Measurements from ENCODE around the gene ILKAP. TPM values are rescaled to one million over a fixed set of nuclear protein-coding genes. Genes with fewer than 3 reads are reported as not detected.

Gene ILKAP
- total RNA-seq, 1 experiment from 2014 or later: 53.4 TPM

- Histone ChIP-seq H3K4me1 (ENCODE audit: control insufficient read depth in 1 of 2, insufficient read depth in 2 of 2, low read length in 2 of 2) (peaks cover 4 to 12% of the 10 kb centered on the region in 2 experiments; a peak in 3 of 4 replicates), H3K4me2 (ENCODE audit: low read length) (no peak overlapping the region), H3K9me2 (ENCODE audit: insufficient read depth) (no peaks in the 10 kb centered on the region), H3K27ac (ENCODE audit: low read depth, low read length) (no peak overlapping the region), H3K27me3 (ENCODE audit: insufficient read depth, low read length) (no peaks in the 10 kb centered on the region), H3K9me3 (ENCODE audit: control insufficient read depth in 1 of 2, insufficient read depth in 1 of 2, low read depth in 1 of 2, low read length in 2 of 2) (no peaks in the 10 kb centered on the region), H3K9ac (ENCODE audit: low read length) (no peak overlapping the region), H2AFZ (ENCODE audit: low read depth, low read length, poor library complexity, severe bottlenecking) (no peak overlapping the region), H3K36me3 (ENCODE audit: control insufficient read depth in 1 of 2, insufficient read depth in 2 of 2, low read length in 2 of 2) (no peaks in the 10 kb centered on the region), H3K4me3 (replicated peaks in 1 of 2; ENCODE audit: low read depth in 1 of 2, low read length in 2 of 2) (no peak overlapping the region), H4K20me1 (ENCODE audit: insufficient read depth) (no peaks in the 10 kb centered on the region), H3K79me2 (ENCODE audit: insufficient read depth, low read length) (no peaks in the 10 kb centered on the region)
- ChIA-PET CTCF (no interaction called here), POLR2A (no interaction called here), RAD21 (ENCODE audit: low non-redundant PET in 1 of 2, low total read pairs in 2 of 2, uncharacterized antibody in 2 of 2, unreplicated experiment in 2 of 2) (no interaction called here)
- no TSS peak for BruUV-seq (replicated peaks)
- DNase-seq (ENCODE audit: low read depth, low spot score) (no peak), ATAC-seq (no peak)
- TF ChIP-seq MAX (IDR thresholded peaks at IDR 0.05): no peak
- intact Hi-C loops (cut with micrococcal nuclease): no loop called here
Measured at GRCh38 chr2:238161291-238162051, 42.0 kb downstream of the ILKAP start.

- TF ChIP-seq RAD21 (IDR thresholded peaks at IDR 0.05; ENCODE audit: low read depth) (peak; percentile 26; the same call in 1 of the 2 replicates), CTCF (IDR thresholded peaks at IDR 0.05 in 2 of 3, conservative IDR thresholded peaks at IDR 0.05 in 1 of 3; ENCODE audit: borderline replicate concordance in 1 of 3, insufficient read depth in 1 of 3, low read depth in 2 of 3, low read length in 2 of 3) (peak in 2 of 3 experiments; percentile 21 to 34; a peak in 2 of 6 replicates), POLR2A (IDR thresholded peaks at IDR 0.05; ENCODE audit: borderline replicate concordance, extremely low read depth, insufficient read depth, insufficient read length) (no peak)
- Histone ChIP-seq H3K4me3 (replicated peaks in 1 of 2; ENCODE audit: low read depth in 1 of 2, low read length in 2 of 2) (peak overlapping the region in 1 of 2 experiments; percentile 71; a peak in 1 of 4 replicates), H4K20me1 (ENCODE audit: insufficient read depth) (no peaks in the 10 kb centered on the region), H3K36me3 (ENCODE audit: control insufficient read depth in 1 of 2, insufficient read depth in 2 of 2, low read length in 2 of 2) (no peaks in the 10 kb centered on the region), H3K4me2 (ENCODE audit: low read length) (peak overlapping the region; percentile 91), H3K79me2 (ENCODE audit: insufficient read depth, low read length) (no peaks in the 10 kb centered on the region), H3K4me1 (ENCODE audit: control insufficient read depth in 1 of 2, insufficient read depth in 2 of 2, low read length in 2 of 2) (peaks cover 4 to 12% of the 10 kb centered on the region in 2 experiments; a peak in 3 of 4 replicates), H3K27ac (ENCODE audit: low read depth, low read length) (no peak overlapping the region), H2AFZ (ENCODE audit: low read depth, low read length, poor library complexity, severe bottlenecking) (no peak overlapping the region), H3K9ac (ENCODE audit: low read length) (no peak overlapping the region), H3K27me3 (ENCODE audit: insufficient read depth, low read length) (no peaks in the 10 kb centered on the region), H3K9me2 (ENCODE audit: insufficient read depth) (no peaks in the 10 kb centered on the region), H3K9me3 (ENCODE audit: control insufficient read depth in 1 of 2, insufficient read depth in 1 of 2, low read depth in 1 of 2, low read length in 2 of 2) (no peaks in the 10 kb centered on the region)
- intact Hi-C loops (cut with micrococcal nuclease): loop anchor here (1.0 kb wide), 1 partner anchor 103 kb away; no protein-coding TSS in a partner anchor
- ATAC-seq: no peak
- DNase-seq (ENCODE audit: low read depth, low spot score): no peak
- ChIA-PET POLR2A (no interaction called here), CTCF (interaction anchor here (1.2 kb wide), 1 partner anchor 15 kb away, joined by 3 read pairs; no protein-coding TSS in a partner anchor), RAD21 (ENCODE audit: low non-redundant PET in 1 of 2, low total read pairs in 2 of 2, uncharacterized antibody in 2 of 2, unreplicated experiment in 2 of 2) (no interaction called here)
- no TSS peak for BruUV-seq (replicated peaks)
Measured at GRCh38 chr2:238160206-238161129, 43.0 kb downstream of the ILKAP start.
